Stimulated activated CD8-positive, alpha-beta memory T cell treated with anti-CD3 and anti-CD28 coated beads, Interleukin-2, amount 100 ng/mL, for 48 hours (primary cell): Measurements from ENCODE around the gene SERINC3.
A peak's percentile ranks its signal among the peaks of the same experiment; 100 is the strongest.
"Not testable (repeated sequence)": the region's sequence is repeated elsewhere in the genome, so short reads cannot be mapped to it uniquely, and the experiment has no call there.

Experiments used
- DNase-seq, 2 donors: peaks; one replicate each; pipeline ENCODE4 v3.0.0-alpha.2; 2020; ENCODE audit warnings: low read depth in 2 of 2

The SERINC3 gene

DNA sequence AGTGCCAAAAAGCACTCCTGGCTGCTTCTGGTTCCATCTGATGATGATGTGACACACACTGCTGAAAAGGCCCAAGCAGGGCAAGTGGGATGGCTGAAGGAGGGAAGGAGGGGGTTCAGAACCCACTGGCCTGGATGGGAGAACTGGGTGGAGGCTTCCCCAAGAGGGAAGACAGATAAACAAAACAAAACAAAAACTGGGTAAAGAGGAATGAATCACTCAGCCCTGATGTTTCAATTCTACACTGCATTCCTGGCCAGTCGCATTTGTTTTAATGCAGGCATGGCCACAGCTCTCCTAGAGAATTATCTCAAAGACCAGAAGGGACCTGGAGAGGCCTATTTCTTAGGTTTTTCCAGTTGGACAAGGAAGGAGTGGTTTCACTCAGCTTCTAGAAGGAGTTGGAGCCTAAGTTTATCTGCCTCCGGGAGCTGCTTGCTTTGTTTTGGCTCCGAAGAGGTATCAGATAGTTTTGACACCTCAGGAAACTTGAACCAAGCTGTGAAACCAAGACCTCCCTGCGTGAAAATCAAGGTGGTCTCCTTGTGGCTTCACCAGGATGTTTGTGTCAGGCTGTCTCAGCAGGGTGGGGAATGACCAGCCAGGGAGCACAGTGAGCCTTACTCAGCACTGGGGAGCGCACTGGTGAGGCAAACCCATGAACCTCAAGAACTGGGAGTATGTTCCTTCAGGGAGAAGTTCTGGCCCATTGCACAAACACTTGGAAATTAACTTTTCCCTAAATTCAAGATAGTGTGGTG lies 30.1 kb downstream of the SERINC3 start:
- no peak for DNase-seq

DNA sequence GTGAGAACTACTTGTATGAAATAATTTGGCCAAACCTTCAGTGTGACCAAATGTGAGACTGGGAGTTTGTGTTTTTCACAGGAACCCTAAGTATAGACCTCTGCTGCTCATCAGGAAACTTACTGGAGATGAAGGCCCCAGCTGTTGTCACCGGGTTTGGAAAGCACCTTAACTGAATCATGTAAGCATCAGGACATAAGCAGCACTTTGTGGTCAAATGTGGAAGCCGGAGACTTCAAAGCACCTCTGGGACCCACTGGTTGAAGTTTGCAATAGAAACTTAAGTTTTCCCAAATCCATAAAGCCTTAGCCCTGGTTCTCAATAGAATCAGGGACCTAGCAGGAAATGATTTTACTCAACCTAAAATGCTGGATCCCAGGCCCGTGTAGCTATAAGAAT lies 31.9 kb downstream of the SERINC3 start:
- no peak for DNase-seq

DNA sequence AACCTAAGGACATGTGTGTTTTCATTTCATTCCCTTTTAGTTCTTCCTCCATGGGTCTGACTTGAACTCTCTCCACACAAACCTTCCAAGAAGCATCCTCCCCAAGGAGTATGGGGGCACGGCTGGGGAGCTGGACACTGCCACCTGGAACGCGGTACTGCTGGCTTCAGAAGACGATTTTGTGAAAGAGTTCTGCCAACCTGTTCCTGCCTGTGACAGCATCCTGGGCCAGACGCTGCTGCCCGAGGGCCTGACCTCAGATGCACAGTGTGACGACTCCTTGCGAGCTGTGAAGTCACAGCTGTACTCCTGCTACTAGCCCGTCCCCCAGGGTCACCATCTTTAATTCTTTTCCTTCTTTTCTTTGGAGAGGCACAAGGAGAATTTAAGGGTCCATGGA lies 32.6 kb downstream of the SERINC3 start:
- no peak for DNase-seq

GRCh38 chr20:44488551-44488950 lies 33.3 kb downstream of the SERINC3 start:
- no peak for DNase-seq

DNA sequence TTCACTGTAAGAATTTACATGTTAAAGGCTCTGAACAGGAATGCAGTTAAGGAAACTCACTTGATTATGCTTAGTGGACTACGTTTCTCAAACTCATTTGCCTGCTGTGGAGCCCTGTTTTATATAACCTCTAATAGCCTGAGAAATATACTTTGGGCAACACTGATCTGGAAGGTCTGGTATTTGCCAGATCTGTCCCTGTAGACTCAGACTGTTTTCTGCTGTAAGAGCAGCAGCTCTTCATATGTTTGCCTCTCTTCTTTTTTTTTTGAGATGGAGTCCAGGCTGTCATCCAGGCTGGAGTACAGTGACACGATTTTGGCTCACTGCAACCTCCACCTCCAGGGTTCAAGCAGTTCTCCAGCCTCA lies 36.1 kb downstream of the SERINC3 start:
- no peak for DNase-seq

- DNase-seq: no peak
Observed at GRCh38 chr20:44485078-44485829, 36.6 kb downstream of the SERINC3 start.

DNA sequence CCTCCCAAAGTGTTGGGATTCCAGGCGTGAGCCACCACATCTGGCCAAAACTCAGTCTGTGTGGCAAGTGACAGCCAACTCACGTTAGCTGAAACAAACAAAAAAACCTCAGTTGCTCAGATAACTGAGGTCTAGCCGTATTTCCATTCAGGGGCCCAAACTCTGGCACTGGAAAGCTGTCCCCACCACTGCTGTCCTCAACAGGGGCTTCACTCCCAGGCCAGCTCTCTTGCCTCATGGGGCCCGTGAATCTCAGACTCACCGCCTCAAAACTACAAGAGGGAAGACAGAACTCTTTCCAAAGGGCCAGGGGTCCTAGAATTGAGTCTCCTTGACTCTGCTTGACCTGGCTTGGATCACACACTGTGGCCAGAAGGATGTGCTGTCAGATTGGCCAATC lies 38.8 kb downstream of the SERINC3 start:
- no peak for DNase-seq

- DNase-seq: no peak
Observed at GRCh38 chr20:44481719-44482416, 40.0 kb downstream of the SERINC3 start.

DNA sequence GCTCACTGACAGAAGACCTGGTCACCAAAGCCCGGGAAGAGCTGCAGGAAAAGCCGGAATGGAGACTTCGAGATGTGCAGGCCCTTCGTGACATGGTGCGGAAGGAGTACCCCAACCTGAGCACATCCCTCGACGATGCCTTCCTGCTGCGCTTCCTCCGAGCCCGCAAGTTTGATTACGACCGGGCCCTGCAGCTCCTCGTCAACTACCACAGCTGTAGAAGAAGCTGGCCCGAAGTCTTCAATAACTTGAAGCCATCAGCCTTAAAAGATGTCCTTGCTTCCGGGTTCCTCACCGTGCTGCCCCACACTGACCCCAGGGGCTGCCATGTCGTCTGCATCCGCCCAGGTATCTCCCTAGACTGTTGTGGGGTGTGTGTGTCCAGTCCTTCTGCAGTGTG lies 41.8 kb downstream of the SERINC3 start:
- DNase-seq: no peak

DNA sequence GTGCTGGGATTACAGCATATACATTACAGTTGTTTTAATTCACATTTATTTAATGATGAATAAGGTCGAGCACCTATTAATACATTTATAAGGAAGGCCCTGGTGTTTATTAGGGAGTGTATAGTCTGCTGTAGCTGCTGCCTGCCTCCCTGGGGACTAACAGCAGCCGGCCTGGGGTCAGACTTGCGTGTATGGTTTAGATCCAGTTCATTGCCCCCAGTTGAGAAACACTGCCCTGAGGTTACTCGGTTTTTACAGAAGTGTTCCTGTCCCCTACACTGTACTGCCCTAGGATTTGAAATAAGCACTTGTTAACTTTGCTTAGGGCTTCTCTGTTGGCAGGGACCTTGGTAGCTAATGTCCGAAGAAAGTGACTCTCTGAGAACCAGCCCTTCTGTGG lies 42.2 kb downstream of the SERINC3 start:
- no peak for DNase-seq

- no peak for DNase-seq
Observed at GRCh38 chr20:44478206-44478605, 43.7 kb downstream of the SERINC3 start.

GRCh38 chr20:44477151-44477550 lies 44.7 kb downstream of the SERINC3 start:
- DNase-seq: no peak

DNA sequence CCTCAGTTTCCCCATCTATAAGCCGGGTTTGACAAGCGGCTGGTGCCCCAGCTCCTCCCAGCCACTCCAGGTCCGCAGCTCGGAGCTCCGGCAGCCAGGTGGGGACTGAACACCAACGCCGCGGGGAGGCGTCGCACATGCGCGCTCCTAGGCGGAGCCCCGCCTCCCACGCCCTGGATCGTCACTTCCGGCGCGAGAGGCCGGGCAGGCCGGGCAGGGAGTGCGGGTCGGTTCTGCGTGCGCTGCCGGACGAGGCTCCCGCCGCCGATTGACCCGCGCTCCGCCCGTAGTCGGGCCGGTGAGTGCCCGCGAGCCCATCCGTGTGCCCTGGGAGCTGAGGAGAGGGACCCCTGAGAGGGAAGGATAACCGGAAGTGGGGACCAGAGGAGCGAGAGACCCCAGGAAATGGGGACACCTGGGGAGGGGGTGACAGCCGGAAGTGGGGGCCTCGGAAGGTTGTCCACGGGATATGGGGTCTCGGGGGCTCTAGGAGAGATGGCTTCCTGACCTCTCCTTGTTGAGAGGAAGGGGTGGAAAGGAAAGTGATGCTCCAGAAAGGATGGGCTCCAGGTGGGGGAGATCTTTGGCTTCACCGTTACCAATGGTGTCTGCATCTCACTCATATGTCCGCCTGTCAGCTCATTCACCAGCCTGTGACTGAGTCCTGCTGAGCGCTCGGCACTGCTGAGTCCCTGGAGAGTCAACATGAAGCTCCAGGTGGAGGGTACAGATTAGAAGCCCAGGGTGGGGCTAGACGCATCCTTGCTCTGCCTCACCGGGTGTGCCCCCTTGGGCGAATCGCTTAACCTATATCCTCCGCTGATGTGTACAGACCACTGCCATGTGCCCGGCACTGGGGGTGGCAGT lies 45.9 kb downstream of the SERINC3 start, which contains the start of gene TTPAL:
Gene TTPAL, plus strand, starts transcription at position 181 of the 867 bp plus-strand sequence. CDS start 4,126 bp downstream, outside the sequence.
- DNase-seq: peak; percentile 88 to 90

DNA sequence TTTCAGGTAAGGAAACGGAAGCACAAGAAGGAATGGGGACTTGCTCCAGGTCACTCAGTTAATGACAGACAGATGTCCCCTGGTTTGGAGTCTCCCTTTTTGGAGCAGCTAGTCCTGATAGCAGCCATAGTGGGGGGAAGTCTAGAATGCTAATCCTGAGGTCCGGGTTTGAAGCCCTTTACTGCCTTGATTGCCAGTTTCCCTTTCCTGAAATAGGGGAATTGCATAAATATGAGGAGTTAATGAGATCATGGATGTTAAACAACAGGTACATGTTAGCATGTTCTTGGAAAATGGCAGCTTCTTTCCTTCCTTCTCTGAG lies 46.5 kb downstream of the SERINC3 start:
- DNase-seq: no peak

GRCh38 chr20:44472283-44472682 lies 49.6 kb downstream of the SERINC3 start:
- DNase-seq: not testable (repeated sequence)

- no peak for DNase-seq
Observed at GRCh38 chr20:44471481-44471882, 50.4 kb downstream of the SERINC3 start.

GRCh38 chr20:44470327-44470726 lies 51.5 kb downstream of the SERINC3 start:
- no peak for DNase-seq

DNA sequence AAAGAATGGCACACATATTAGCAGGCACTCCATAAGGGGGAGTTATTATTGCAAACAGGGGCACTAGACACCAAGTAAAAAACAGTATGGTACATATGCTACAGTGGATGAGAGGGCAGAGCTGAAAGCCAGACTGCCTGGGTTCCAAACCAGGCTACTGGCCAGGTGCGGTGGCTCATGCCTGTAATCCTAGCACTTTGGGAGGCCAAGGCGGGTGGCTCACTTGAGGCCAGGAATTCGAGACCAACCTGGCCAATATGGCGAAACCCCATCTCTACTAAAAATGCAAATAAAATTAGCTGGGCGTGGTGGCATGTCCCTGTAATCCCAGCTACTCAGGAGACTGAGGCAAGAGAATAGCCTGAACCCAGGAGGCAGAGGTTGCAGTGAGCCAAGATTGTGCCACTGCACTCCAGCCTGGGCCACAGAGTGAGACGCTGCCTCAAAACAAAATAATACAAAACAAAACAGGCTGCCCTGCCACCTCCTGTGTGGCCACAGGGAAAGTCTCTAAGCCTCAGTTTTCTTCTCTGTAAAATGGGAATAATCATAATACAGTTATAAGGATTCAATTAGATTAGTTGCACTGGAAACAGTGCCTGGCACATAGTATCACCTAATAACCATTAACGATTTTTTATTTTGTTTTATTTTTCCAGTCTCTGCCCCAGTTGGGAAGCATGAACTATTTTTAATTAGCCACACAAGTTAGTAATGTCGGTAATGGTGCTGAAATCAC lies 53.7 kb downstream of the SERINC3 start:
- DNase-seq: no peak

DNA sequence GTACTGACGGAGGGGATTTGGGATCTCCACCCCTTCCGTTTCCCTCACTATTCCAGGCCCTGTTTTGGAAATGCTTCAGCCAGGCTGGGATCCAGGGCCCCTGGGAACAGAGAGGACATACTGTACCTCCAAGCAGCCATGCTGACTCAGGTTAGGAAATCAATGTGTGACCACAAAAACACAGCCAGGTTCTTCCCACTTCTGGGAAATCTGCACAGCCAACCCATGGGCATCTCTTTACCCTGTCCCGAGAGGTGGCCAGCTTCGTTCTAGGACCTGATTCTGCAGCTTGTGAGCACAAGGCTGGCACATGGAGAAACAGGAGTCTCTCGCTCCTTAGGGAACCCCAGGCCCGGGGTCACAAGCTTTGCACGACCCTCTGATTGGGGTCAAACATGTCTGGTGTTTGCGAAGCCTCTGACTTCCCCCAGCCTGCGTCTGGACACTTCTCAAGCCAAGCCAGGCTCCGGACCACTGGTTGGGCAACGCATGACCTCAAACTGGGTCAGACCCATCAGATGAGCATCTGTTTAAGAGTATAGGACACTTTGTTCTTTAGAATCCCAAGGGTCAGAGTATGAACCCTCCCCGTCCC lies 54.5 kb downstream of the SERINC3 start:
- no peak for DNase-seq

GRCh38 chr20:44465001-44465560 lies 56.8 kb downstream of the SERINC3 start:
- no peak for DNase-seq
